K562 (cell line): ENCODE results near the gene ZNF512B.

Source experiments
- BRD4 ChIP-seq: fragments of 200-600 bp; sonication (generic); IDR thresholded peaks from 2 replicates; pipeline ENCODE4 v1.6.1; 2017; ENCODE audit warnings: inconsistent platforms
- CREBBP ChIP-seq: IDR thresholded peaks from one replicate; pipeline ENCODE4 v1.6.1; 2012; ENCODE audit warnings: low read depth, mild to moderate bottlenecking, control low read depth, inconsistent platforms, low read length
- HDAC2 ChIP-seq: fragments of 450-650 bp; IDR thresholded peaks from 2 replicates; pipeline ENCODE4 v1.6.1; 2016; ENCODE audit warnings: mild to moderate bottlenecking
- LARP7 ChIP-seq: fragments of 450-650 bp; IDR thresholded peaks from 2 replicates; pipeline ENCODE4 v1.6.1; 2016
- POLR2A ChIP-seq: fragments of 450-650 bp; conservative IDR thresholded peaks from 2 replicates; pipeline ENCODE4 v1.6.1; 2016
- POLR2AphosphoS5 ChIP-seq: IDR thresholded peaks from 2 replicates; pipeline ENCODE4 v1.6.1; 2011; ENCODE audit warnings: mild to moderate bottlenecking, low read depth, low read length, moderate library complexity; ENCODE audit not compliant: control insufficient read depth, insufficient read depth
- SMC3 ChIP-seq: conservative IDR thresholded peaks from 2 replicates; pipeline ENCODE4 v1.6.1; 2011; ENCODE audit warnings: low read depth, low read length, improper control_type of control experiment; ENCODE audit not compliant: insufficient read depth

- TF ChIP-seq BRD4 (no peak), CREBBP (no peak), HDAC2 (no peak), SMC3 (no peak), LARP7 (no peak), POLR2A (no peak), POLR2AphosphoS5 (no peak)
Observed at GRCh38 chr20:64001607-64002011, 31.9 kb upstream of the ZNF512B start.
